GM04503 (cell line): ENCODE results near the gene VAMP4.
"Not testable (repeated sequence)": the region's sequence is repeated elsewhere in the genome, so short reads cannot be mapped to it uniquely, and the experiment has no call there.

ENCODE experiments used
- DNase-seq: peaks from one replicate; pipeline ENCODE4 v3.0.0-alpha.2; 2012; ENCODE audit warnings: low read depth

VAMP4 gene

GRCh38 chr1:171751221-171751620 lies 9.4 kb upstream of the VAMP4 start:
- DNase-seq = no peak

GRCh38 chr1:171748651-171749050 lies 6.8 kb upstream of the VAMP4 start:
- no peak for DNase-seq

- no peak for DNase-seq
Measured at GRCh38 chr1:171744986-171745385, 3.1 kb upstream of the VAMP4 start.

- DNase-seq = no peak
Measured at GRCh38 chr1:171743081-171743870, 1.4 kb upstream of the VAMP4 start.

GRCh38 chr1:171742577-171742922 lies 685 bp upstream of the VAMP4 start:
- no peak for DNase-seq

- DNase-seq = no peak
Measured at GRCh38 chr1:171740987-171741871, 636 bp downstream of the VAMP4 start.

- no peak for DNase-seq
Measured at GRCh38 chr1:171740356-171740863, 1.5 kb downstream of the VAMP4 start.

GRCh38 chr1:171739656-171740055 lies 2.2 kb downstream of the VAMP4 start:
- DNase-seq = no peak

- DNase-seq = no peak
Measured at GRCh38 chr1:171738911-171739310, 3.0 kb downstream of the VAMP4 start.

- DNase-seq = no peak
Measured at GRCh38 chr1:171736196-171736595, 5.7 kb downstream of the VAMP4 start.

GRCh38 chr1:171730052-171730451 lies 11.8 kb downstream of the VAMP4 start:
- DNase-seq = no peak

GRCh38 chr1:171727778-171728177 lies 14.1 kb downstream of the VAMP4 start:
- no peak for DNase-seq

- DNase-seq = not testable (repeated sequence)
Measured at GRCh38 chr1:171723180-171723579, 18.7 kb downstream of the VAMP4 start.

GRCh38 chr1:171718848-171719247 lies 23.0 kb downstream of the VAMP4 start:
- DNase-seq = no peak

- no peak for DNase-seq
Measured at GRCh38 chr1:171718216-171718615, 23.6 kb downstream of the VAMP4 start.

- no peak for DNase-seq
Measured at GRCh38 chr1:171717062-171717718, 24.7 kb downstream of the VAMP4 start.

- no peak for DNase-seq
Measured at GRCh38 chr1:171716616-171717015, 25.2 kb downstream of the VAMP4 start.

- DNase-seq = no peak
Measured at GRCh38 chr1:171715813-171716251, 26.0 kb downstream of the VAMP4 start.

GRCh38 chr1:171712341-171712740 lies 29.5 kb downstream of the VAMP4 start:
- no peak for DNase-seq

GRCh38 chr1:171711643-171712042 lies 30.2 kb downstream of the VAMP4 start:
- DNase-seq = no peak

GRCh38 chr1:171707583-171707982 lies 34.3 kb downstream of the VAMP4 start:
- no peak for DNase-seq

- DNase-seq = no peak
Measured at GRCh38 chr1:171702598-171702997, 39.3 kb downstream of the VAMP4 start.
